H9 (cell line): ENCODE results near the gene TTC21B. TPM values are rescaled to one million over a fixed set of nuclear protein-coding genes. Genes with fewer than 3 reads are reported as not detected.

Source experiments
- DNase-seq: peaks from one replicate; pipeline ENCODE4 v3.0.0-alpha.2; 2017
- H2AFZ ChIP-seq: one replicate; pipeline ENCODE4 v1.6.1; 2013; ENCODE audit warnings: mild to moderate bottlenecking, low read length, control low read depth, moderate library complexity
- H2AK5ac ChIP-seq: 2 replicates; pipeline ENCODE4 v1.6.1; 2013; ENCODE audit warnings: low read length, control low read depth, mixed read lengths; ENCODE audit not compliant: insufficient read length
- H2BK120ac ChIP-seq: one replicate; pipeline ENCODE4 v1.6.1; 2013; ENCODE audit warnings: low read depth, mild to moderate bottlenecking, low read length, control low read depth, inconsistent platforms; ENCODE audit not compliant: poor library complexity, severe bottlenecking
- H2BK12ac ChIP-seq: 2 replicates; pipeline ENCODE4 v1.6.1; 2013; ENCODE audit warnings: low read length, control low read depth, mixed read lengths, low read depth; ENCODE audit not compliant: insufficient read length
- H2BK15ac ChIP-seq: 2 replicates; pipeline ENCODE4 v1.6.1; 2013; ENCODE audit warnings: low read depth, low read length, control low read depth
- H2BK20ac ChIP-seq: one replicate; pipeline ENCODE4 v1.6.1; 2013; ENCODE audit warnings: low read depth, mild to moderate bottlenecking, low read length, control low read depth, inconsistent platforms; ENCODE audit not compliant: poor library complexity, severe bottlenecking
- H2BK5ac ChIP-seq: 2 replicates; pipeline ENCODE4 v1.6.1; 2013; ENCODE audit warnings: low read length, control low read depth, mixed read lengths; ENCODE audit not compliant: insufficient read length
- H3K14ac ChIP-seq: 2 replicates; pipeline ENCODE4 v1.6.1; 2013; ENCODE audit warnings: low read length, control low read depth; ENCODE audit not compliant: insufficient read depth
- H3K18ac ChIP-seq: 2 replicates; pipeline ENCODE4 v1.6.1; 2013; ENCODE audit warnings: low read depth, mild to moderate bottlenecking, mixed read lengths, low read length, control low read depth; ENCODE audit not compliant: insufficient read length
- H3K23ac ChIP-seq: 2 replicates; pipeline ENCODE4 v1.6.1; 2013; ENCODE audit warnings: low read length, control low read depth, mixed read lengths, low read depth; ENCODE audit not compliant: insufficient read length
- H3K23me2 ChIP-seq: 2 replicates; pipeline ENCODE4 v1.6.1; 2013; ENCODE audit warnings: low read depth, mild to moderate bottlenecking, mixed read lengths, low read length, control low read depth; ENCODE audit not compliant: insufficient read length, poor library complexity, severe bottlenecking
- H3K27ac ChIP-seq: 2 replicates; pipeline ENCODE4 v1.5.1; 2013; ENCODE audit warnings: low read length, control low read depth, mixed read lengths, low read depth; ENCODE audit not compliant: insufficient read length
- H3K27me3 ChIP-seq: 2 replicates; pipeline ENCODE4 v1.6.1; 2013; ENCODE audit warnings: low read length, control low read depth, inconsistent platforms; ENCODE audit not compliant: insufficient read depth
- H3K4ac ChIP-seq: 2 replicates; pipeline ENCODE4 v1.6.1; 2013; ENCODE audit warnings: low read depth, mild to moderate bottlenecking, control low read depth, inconsistent platforms, low read length, moderate library complexity
- H3K4me1 ChIP-seq: 2 replicates; pipeline ENCODE4 v1.6.1; 2013; ENCODE audit warnings: low read length, control low read depth, inconsistent platforms; ENCODE audit not compliant: insufficient read depth
- H3K4me2 ChIP-seq: 2 replicates; pipeline ENCODE4 v1.6.1; 2013; ENCODE audit warnings: low read length, control low read depth, mixed read lengths; ENCODE audit not compliant: insufficient read length, insufficient read depth
- H3K56ac ChIP-seq: 2 replicates; pipeline ENCODE4 v1.6.1; 2013; ENCODE audit warnings: low read depth, mild to moderate bottlenecking, mixed read lengths, low read length, control low read depth; ENCODE audit not compliant: insufficient read length
- H3K79me1 ChIP-seq: 2 replicates; pipeline ENCODE4 v1.6.1; 2013; ENCODE audit warnings: low read depth, mild to moderate bottlenecking, moderate library complexity, low read length, control low read depth, inconsistent platforms; ENCODE audit not compliant: insufficient read depth, poor library complexity, severe bottlenecking
- H3K79me2 ChIP-seq: 2 replicates; pipeline ENCODE4 v1.6.1; 2013; ENCODE audit warnings: low read length, control low read depth, inconsistent platforms; ENCODE audit not compliant: insufficient read depth
- H3K9ac ChIP-seq: 2 replicates; pipeline ENCODE4 v1.6.1; 2013; ENCODE audit warnings: low read length, control low read depth, mixed read lengths; ENCODE audit not compliant: insufficient read length; ENCODE audit errors: extremely low read depth
- H3K9me3 ChIP-seq: one replicate; pipeline ENCODE4 v1.6.1; 2013; ENCODE audit warnings: low read depth, low read length, inconsistent platforms; ENCODE audit not compliant: control insufficient read depth
- H3T11ph ChIP-seq: one replicate; pipeline ENCODE4 v1.6.1; 2013; ENCODE audit warnings: mild to moderate bottlenecking, low read length, control low read depth, inconsistent platforms
- H4K20me1 ChIP-seq: one replicate; pipeline ENCODE4 v1.6.1; 2013; ENCODE audit not compliant: control insufficient read depth, insufficient read length, insufficient read depth
- H4K5ac ChIP-seq: 2 replicates; pipeline ENCODE4 v1.6.1; 2013; ENCODE audit warnings: low read depth, mild to moderate bottlenecking, mixed read lengths, low read length, control low read depth; ENCODE audit not compliant: insufficient read length
- H4K8ac ChIP-seq: replicated peaks from 2 replicates; pipeline ENCODE4 v1.6.1; 2013; ENCODE audit warnings: low read length, control low read depth, mixed read lengths, low read depth; ENCODE audit not compliant: insufficient read length
- H4K91ac ChIP-seq: 2 replicates; pipeline ENCODE4 v1.6.1; 2013; ENCODE audit warnings: low read depth, mild to moderate bottlenecking, moderate library complexity, mixed read lengths, low read length, control low read depth; ENCODE audit not compliant: insufficient read length
- H3K27ac Mint-ChIP-seq, 3 experiments: 2 replicates in 2 of 3; 3 replicates in 1 of 3; pipeline ENCODE4 v1.8.0; 2020 to 2021; ENCODE audit warnings: mixed read lengths in 3 of 3, mild to moderate bottlenecking in 1 of 3, moderate library complexity in 1 of 3
- H3K27me3 Mint-ChIP-seq: 2 replicates; pipeline ENCODE4 v1.8.0; 2021; ENCODE audit warnings: low read depth, mild to moderate bottlenecking, moderate library complexity, mixed read lengths
- H3K36me3 Mint-ChIP-seq, 3 experiments: 2 replicates in 2 of 3; 3 replicates in 1 of 3; pipeline ENCODE4 v1.8.0; 2020 to 2021; ENCODE audit warnings: low read depth in 3 of 3, mixed read lengths in 3 of 3; ENCODE audit not compliant: insufficient read depth in 1 of 3
- H3K4me1 Mint-ChIP-seq, 2 experiments: 2 replicates each; pipeline ENCODE4 v1.8.0; 2020; ENCODE audit warnings: mixed read lengths in 2 of 2
- H3K4me3 Mint-ChIP-seq, 2 experiments: 2 replicates in 1 of 2; 3 replicates in 1 of 2; pipeline ENCODE4 v1.8.0; 2020 to 2021; ENCODE audit warnings: mild to moderate bottlenecking in 2 of 2, mixed read lengths in 2 of 2, moderate library complexity in 1 of 2
- H3K9me3 Mint-ChIP-seq, 2 experiments: 2 replicates in 1 of 2; 3 replicates in 1 of 2; pipeline ENCODE4 v1.8.0; 2020; ENCODE audit warnings: mild to moderate bottlenecking in 2 of 2, mixed read lengths in 2 of 2, moderate library complexity in 1 of 2
- WGBS: extraction: QIAGEN DNeasy Blood & Tissue Kit; methylation state at CpG from one replicate; pipeline ENCODE4 v1.1.7; 2013; ENCODE audit warnings: missing lambda C conversion rate, low lambda C conversion rate, mixed read lengths; ENCODE audit not compliant: insufficient read length; ENCODE audit errors: extremely low coverage; 5-methylcytosine and 5-hydroxymethylcytosine counted together
- total RNA-seq: library from RNA; stranded (reverse); gene quantifications from 2 replicates; pipeline ENCODE4 v1.2.1, GENCODE V29; 2021
- TF ChIP-seq, protein P1 (sequence below): fragments of 200-600 bp; sonication (generic); conservative IDR thresholded peaks from 3 replicates; pipeline ENCODE4 v1.8.0; 2021; ENCODE audit warnings: antibody characterized with exemption, mild to moderate bottlenecking

TTC21B gene
- total RNA-seq, 1 experiment from 2014 or later = 16.6 TPM

DNA sequence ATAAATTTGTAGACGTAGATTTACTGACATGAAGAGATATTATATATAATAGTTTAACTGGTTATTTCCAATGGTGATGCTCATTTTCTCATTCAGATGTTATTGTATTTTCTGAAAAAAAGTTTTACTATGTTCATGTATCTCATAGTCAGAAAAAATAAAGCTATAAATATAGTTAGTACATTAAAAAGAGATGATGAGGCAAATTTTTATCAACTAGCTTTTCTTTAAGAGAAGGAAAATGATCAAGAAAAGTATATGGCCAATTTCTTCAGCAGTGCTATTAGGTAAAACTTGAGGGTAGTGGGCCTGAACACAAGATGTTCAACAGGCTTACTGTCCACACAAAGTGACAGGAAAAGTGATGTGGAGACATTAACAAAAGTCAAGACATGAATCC, 11.7 kb downstream of the TTC21B start:
- H2BK120ac ChIP-seq = no peak overlapping the region
- no peak overlapping the region for H3K56ac ChIP-seq
- H3K23ac ChIP-seq = no peak overlapping the region
- Mint-ChIP-seq H3K4me3 (no peak overlapping the region), H3K36me3 (peaks cover 19 to 46% (median 35%) of the 10 kb centered on the region in 3 experiments), H3K9me3 (no peaks in the 10 kb centered on the region), H3K27ac (no peak overlapping the region), H3K4me1 (peaks cover 3 to 4% of the 10 kb centered on the region in 2 experiments; a peak in 2 of 4 replicates), H3K27me3 (no peaks in the 10 kb centered on the region)
- H3K23me2 ChIP-seq = no peaks in the 10 kb centered on the region
- no peak overlapping the region for H4K91ac ChIP-seq
- no peak overlapping the region for H3K4ac ChIP-seq
- H3K18ac ChIP-seq = no peak overlapping the region
- H3K79me1 ChIP-seq = no peaks in the 10 kb centered on the region
- H2BK12ac ChIP-seq = no peak overlapping the region
- H2AFZ ChIP-seq = no peak overlapping the region
- H3K4me1 ChIP-seq = no peaks in the 10 kb centered on the region
- no peak overlapping the region for H4K5ac ChIP-seq
- H3K79me2 ChIP-seq = no peaks in the 10 kb centered on the region
- no peak overlapping the region for H2BK15ac ChIP-seq
- no peak overlapping the region for H4K8ac ChIP-seq
- H2BK5ac ChIP-seq = no peak overlapping the region
- H3K14ac ChIP-seq = no peak overlapping the region
- H3K27me3 ChIP-seq = no peaks in the 10 kb centered on the region
- no peaks in the 10 kb centered on the region for H4K20me1 ChIP-seq
- DNase-seq = no peak
- no peak overlapping the region for H2AK5ac ChIP-seq
- no peak overlapping the region for H3K4me2 ChIP-seq
- H3K9me3 ChIP-seq = no peaks in the 10 kb centered on the region
- no peak overlapping the region for H3K9ac ChIP-seq
- TF ChIP-seq, protein P1, sequence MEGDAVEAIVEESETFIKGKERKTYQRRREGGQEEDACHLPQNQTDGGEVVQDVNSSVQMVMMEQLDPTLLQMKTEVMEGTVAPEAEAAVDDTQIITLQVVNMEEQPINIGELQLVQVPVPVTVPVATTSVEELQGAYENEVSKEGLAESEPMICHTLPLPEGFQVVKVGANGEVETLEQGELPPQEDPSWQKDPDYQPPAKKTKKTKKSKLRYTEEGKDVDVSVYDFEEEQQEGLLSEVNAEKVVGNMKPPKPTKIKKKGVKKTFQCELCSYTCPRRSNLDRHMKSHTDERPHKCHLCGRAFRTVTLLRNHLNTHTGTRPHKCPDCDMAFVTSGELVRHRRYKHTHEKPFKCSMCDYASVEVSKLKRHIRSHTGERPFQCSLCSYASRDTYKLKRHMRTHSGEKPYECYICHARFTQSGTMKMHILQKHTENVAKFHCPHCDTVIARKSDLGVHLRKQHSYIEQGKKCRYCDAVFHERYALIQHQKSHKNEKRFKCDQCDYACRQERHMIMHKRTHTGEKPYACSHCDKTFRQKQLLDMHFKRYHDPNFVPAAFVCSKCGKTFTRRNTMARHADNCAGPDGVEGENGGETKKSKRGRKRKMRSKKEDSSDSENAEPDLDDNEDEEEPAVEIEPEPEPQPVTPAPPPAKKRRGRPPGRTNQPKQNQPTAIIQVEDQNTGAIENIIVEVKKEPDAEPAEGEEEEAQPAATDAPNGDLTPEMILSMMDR = no peak
- 100% methylated on average over 1 of the region's 1 CpG for WGBS
- H2BK20ac ChIP-seq = no peak overlapping the region
- no peak overlapping the region for H3K27ac ChIP-seq
- no peak overlapping the region for H3T11ph ChIP-seq
